Activated CD8-positive, alpha-beta memory T cell treated with anti-CD3 and anti-CD28 coated beads, Interleukin-2, amount 50 U/mL, for 1 hour (primary cell): ENCODE measurements around the gene FOXN4.

Experiments used
- DNase-seq: peaks from one replicate; pipeline ENCODE4 v3.0.0-alpha.2; 2020; ENCODE audit errors: extremely low read depth

The FOXN4 gene

DNA sequence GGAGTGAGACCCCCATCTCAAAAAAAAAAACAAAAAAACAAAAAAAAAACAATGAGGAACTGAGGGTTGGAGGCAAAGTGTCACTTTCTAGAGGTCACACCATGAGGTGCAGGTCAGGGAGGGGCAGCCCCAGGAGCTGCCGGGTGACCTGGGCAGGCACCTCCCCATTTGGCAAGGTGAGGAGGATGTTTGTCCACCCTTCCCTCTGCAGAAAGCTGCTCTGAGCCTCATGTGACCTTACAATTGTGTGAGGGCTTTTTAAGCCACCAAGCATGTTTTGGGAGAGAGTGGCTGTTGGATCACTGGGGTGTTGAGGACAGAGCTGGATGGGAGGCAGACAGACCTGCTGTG lies 49.6 kb downstream of the FOXN4 start:
- DNase-seq = no peak

GRCh38 chr12:109258607-109259544 lies 50.2 kb downstream of the FOXN4 start:
- DNase-seq = no peak

GRCh38 chr12:109258201-109258600 lies 50.9 kb downstream of the FOXN4 start:
- no peak for DNase-seq

DNA sequence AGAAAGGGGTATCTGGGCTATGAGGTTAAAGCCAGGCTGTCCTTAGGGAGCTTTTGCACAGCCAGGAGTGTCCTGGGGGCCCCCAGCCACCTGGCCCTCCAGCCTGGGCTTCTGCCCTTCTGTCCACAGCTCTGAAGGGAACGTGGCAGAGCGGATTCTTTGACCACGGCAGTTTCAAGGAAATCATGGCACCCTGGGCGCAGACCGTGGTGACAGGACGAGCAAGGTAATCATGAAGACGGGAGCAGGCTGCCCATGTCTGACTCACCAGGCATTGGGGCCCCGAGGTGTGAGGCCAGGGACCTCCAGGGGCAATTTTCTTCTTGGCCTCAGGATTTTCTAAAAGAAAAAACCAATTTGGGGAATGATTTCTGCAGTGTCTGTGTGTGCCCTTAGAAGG lies 53.1 kb downstream of the FOXN4 start:
- no peak for DNase-seq

- no peak for DNase-seq
Observed at GRCh38 chr12:109255377-109255776, 53.7 kb downstream of the FOXN4 start.

DNA sequence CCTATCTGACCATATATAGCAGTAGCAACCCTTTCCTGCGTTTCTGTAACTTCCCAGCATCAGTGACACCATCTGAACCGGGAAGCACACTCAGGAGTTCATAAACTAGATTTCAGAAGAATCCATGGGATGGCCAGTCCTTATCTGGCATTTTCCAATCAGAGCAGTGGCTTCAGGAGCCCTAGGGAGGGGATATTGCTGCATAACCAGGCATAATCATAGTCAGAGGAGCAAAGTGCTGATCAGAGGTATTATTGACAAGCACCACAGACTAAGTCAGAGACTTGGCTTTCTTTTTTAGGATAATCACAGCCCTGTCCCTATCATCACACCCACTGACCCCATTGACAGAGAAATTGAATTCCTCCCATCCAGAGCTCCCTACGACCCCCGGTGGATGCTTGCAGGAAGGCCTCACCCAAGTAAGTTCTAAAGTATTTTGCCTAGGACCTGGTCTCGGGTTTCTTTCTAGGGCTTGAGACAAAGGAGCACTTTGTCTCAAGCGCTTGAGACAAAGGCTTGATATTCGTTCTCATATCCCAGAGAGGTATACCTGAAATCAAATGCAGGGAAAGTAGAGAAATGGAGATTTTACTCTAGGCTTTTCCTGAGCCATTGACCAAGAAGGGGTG lies 55.1 kb downstream of the FOXN4 start:
- no peak for DNase-seq

DNA sequence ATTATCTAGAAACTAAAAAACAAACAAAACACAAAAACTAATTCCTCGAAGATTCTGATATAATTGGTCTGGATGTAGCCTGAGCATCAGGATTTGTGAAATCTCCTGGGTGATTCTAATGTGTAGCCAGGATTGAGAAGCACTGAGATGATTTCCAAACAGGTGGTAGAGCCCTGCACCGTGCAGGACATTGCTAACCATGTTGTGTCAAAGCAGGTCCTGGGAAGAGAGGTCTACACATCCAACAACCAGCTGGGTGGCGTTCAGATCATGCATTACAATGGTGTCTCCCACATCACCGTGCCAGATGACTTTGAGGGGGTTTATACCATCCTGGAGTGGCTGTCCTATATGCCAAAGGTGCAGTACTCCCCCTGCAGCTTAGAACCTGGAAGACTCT lies 56.3 kb downstream of the FOXN4 start:
- no peak for DNase-seq

- no peak for DNase-seq
Observed at GRCh38 chr12:109250523-109250922, 58.6 kb downstream of the FOXN4 start.

DNA sequence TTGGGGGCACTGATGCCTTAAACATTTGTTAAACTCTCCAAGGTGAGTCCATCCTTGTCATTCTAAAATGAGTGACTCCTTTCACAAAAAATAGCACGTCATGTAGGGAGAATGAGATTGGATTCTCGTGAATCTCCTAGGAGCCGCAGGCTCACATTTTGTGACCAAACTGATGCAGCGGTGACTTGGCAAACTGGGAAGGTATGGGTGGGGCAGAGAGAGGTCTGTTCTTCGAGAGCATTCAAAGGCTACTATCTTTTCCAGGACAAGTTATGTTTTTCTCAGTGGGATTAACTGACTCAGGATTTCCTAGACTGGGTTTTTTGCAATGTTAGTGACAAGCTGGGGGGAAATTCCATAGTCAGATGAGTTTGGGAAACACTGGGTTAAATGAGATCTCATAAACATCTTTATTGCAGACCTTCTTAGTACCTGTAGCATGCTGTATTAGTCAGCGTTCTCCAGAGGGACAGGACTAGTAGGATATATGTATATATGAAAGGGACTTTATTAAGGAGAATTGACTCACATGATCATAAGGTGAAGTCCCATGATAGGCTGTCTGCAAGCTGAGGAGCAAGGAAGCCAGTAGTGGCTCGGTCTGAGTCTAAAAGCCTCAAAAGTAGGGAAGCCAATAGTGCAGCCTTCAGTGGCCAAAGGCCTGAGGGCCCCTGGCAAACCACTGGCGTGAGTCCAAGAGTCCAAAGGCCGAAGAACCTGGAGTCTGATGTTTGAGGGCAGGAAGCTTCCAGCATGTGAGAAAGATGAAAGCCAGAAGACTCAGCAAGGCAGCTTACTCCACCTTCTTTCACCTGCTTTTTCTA lies 61.0 kb downstream of the FOXN4 start:
- DNase-seq = no peak

DNA sequence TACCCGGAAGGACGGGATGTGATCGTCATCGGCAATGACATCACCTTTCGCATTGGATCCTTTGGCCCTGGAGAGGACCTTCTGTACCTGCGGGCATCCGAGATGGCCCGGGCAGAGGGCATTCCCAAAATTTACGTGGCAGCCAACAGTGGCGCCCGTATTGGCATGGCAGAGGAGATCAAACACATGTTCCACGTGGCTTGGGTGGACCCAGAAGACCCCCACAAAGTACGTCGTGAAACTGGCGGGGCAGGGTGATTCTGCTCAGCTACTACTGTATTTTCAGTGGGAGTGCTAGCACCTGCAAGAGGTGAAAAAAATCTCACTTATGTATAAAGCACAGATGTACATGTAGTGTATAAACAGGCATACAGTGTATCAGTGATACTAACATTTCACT lies 62.9 kb downstream of the FOXN4 start:
- DNase-seq = no peak

- no peak for DNase-seq
Observed at GRCh38 chr12:109244073-109244472, 65.0 kb downstream of the FOXN4 start.

DNA sequence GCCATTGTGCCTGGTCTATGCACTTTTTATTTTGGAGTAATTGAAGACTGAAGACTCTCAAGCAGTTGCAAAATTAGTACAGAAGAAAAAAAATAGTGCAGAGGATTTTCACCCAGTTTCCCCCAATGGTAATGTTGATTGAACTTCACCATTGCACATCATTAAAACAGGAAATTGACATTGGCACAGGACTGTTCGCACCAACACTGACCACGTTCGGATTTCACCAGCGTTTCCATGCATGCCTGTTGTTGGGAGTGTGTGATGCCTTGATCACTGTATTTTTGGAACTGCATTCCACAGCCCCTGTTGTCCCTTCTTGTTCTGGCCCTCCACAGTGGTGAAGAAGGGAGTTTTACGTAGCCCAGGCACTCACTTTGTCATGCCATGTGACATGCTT lies 67.1 kb downstream of the FOXN4 start:
- DNase-seq = no peak

- no peak for DNase-seq
Observed at GRCh38 chr12:109240365-109240764, 68.7 kb downstream of the FOXN4 start.

DNA sequence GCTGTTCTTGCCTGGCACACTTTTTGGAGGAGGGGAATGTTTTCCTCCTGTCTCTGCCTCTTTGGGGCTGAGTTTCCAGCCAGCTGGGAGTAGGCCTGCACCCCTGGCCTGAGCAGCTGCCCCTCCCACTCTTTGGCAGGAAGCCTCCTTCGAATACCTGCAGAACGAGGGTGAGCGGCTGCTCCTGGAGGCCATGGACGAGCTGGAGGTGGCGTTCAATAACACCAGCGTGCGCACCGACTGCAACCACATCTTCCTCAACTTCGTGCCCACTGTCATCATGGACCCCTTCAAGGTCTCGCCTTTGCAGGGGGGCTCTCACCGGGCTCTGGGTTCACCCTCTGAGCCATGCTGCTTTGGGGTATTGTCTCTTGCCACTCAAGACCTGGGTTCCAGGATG lies 69.4 kb downstream of the FOXN4 start:
- no peak for DNase-seq

- DNase-seq = no peak
Observed at GRCh38 chr12:109239179-109239578, 69.9 kb downstream of the FOXN4 start.

DNA sequence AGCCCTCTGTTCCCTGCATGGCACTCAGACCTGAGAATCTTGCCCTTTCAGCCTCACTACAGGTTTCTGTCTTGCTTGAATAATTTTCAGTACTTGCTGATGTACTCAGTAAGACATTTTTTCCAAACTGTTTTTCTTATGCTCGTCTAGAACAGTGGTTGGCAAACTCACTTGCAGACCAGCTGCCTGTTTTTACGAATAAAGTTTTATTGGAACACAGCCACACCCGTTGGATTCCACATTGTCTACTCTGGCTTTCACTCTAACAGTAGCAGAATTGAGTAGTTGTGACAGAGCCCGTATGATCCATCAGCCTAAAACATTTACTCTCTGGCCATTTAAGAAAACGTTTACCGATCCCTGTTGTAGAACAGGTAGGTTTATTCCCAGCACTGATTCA lies 72.8 kb downstream of the FOXN4 start:
- DNase-seq = no peak

- DNase-seq = no peak
Observed at GRCh38 chr12:109234012-109234411, 75.1 kb downstream of the FOXN4 start.

DNA sequence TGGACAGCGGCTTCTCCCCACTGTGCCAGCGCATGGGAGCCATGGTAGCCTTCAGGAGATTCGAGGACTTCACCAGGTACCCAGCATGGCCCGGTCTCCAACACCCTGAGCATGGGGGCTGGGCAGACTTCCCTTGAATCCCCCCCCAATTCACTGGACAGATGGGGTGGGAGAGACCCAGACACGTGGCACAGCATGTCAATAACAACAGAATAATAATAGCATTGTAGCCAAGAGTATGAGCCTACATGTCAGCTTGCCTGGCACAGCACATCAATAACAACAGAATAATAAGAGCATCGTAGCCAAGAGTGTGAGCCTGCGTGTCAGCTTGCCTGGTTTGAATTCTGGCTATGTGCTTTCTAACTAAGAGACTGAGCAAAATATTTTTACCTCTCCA lies 76.4 kb downstream of the FOXN4 start:
- DNase-seq = no peak

DNA sequence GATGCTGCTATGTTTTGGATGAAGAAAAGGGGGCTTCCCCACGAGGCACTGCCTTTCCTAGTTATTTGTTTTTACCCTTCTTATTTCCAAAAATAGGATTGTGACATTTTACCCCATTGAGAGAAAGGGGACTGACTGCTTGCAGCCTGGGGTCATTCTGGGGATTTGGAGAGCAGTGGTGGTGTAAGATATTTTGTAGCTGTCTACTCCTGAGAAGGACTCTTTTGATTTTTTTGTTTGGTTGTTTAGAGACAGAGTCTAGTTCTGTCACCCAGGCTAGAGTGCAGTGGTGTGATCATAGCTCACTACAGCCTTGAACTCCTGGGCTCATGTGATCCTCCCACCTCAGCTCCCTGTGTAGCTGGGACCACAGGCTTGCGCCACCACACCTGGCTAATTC lies 78.9 kb downstream of the FOXN4 start:
- DNase-seq = no peak

GRCh38 chr12:109228664-109229063 lies 80.4 kb downstream of the FOXN4 start:
- DNase-seq = no peak
